Measurements from ENCODE around the gene TMEM242. TPM values are rescaled to one million over a fixed set of nuclear protein-coding genes. Genes with fewer than 3 reads are reported as not detected.

TMEM242 gene
- total and polyA plus RNA-seq, 10 of the 15 experiments (the other 5 are each of a cell fraction or from before 2014, with no cell fraction given): 2.8 to 9.8 (median 5.5) TPM

DNA sequence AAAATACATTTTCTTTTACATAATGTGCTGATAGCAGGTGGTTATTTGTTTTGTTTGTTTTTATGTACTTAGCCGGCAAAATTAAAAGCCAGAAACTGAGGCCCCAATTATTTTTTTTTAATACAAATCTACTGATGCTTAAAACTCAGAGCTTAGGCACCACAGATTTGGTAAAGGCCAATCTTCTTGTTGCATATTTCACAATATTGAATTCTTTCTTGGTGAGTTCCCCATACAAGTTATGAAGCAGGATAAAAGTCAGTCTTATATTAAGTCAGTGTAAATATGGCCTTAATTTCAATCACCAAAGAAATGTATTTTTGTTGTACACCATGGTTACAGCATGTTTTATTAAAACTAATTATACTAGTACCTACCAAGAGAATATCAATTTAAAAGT is 41.4 kb upstream of the TMEM242 start:
- no peak overlapping the region for H3K4me3 ChIP-seq
- H4K20me1 ChIP-seq (ENCODE audit: control insufficient read depth, insufficient read depth): no peaks in the 10 kb centered on the region
- no peaks in the 10 kb centered on the region for H3K79me2 ChIP-seq (ENCODE audit: control insufficient read depth, insufficient read depth, low read length)
- TF ChIP-seq ZNF217 (IDR thresholded peaks at IDR 0.05) (no peak), NFIC (IDR thresholded peaks at IDR 0.05; ENCODE audit: low read depth, low read length) (no peak), EP300 (IDR thresholded peaks at IDR 0.05; ENCODE audit: borderline replicate concordance in 1 of 2, control insufficient read depth in 1 of 2, low read depth in 2 of 2, low read length in 2 of 2) (no peak)
- DNase-seq (ENCODE audit: low read depth, low spot score): no peak
- ChIA-PET POLR2A (interaction anchor here (0.8 kb wide), 1 partner anchor 204 kb away, joined by 3 read pairs; no protein-coding TSS in a partner anchor), RAD21 (ENCODE audit: unreplicated experiment) (no interaction called here), SMC1A (ENCODE audit: uncharacterized antibody, unreplicated experiment) (interaction anchor here (0.9 to 1.6 kb wide), 4 partner anchors 8 to 509 kb away, joined by 3 to 6 read pairs (median 3); no protein-coding TSS in a partner anchor), CTCF (interaction anchor here (1.4 kb wide), 2 partner anchors 9 to 29 kb away, joined by 5 read pairs; no protein-coding TSS in a partner anchor)
- BruUV-seq (replicated peaks): no TSS peak
- H3K9ac ChIP-seq (ENCODE audit: control insufficient read depth, insufficient read depth, low read length): no peak overlapping the region
- no peaks in the 10 kb centered on the region for H3K36me3 ChIP-seq (ENCODE audit: control insufficient read depth in 2 of 2, insufficient read depth in 2 of 2, low read length in 1 of 2)
- H3K27ac ChIP-seq (ENCODE audit: control insufficient read depth, insufficient read depth): no peak overlapping the region
- H3K9me3 ChIP-seq (replicated peaks; ENCODE audit: control insufficient read depth, insufficient read depth, low read length): no peaks in the 10 kb centered on the region
- H3K4me2 ChIP-seq (ENCODE audit: control insufficient read depth, insufficient read depth): no peak overlapping the region
- intact Hi-C loops (cut with micrococcal nuclease; ENCODE audit: unreplicated experiment) (loop anchor here (5.0 kb wide), 1 partner anchor 98 kb away; no protein-coding TSS in a partner anchor), in situ Hi-C loops (cut with MboI) (no loop called here)
- H3K27me3 ChIP-seq (replicated peaks in 1 of 2; ENCODE audit: control insufficient read depth in 2 of 2, insufficient read depth in 2 of 2, low read length in 1 of 2): peaks cover 0 to 6% of the 10 kb centered on the region in 2 experiments; a peak in 3 of 4 replicates
- FAIRE-seq: no peak
- H3K4me1 ChIP-seq (ENCODE audit: control insufficient read depth, insufficient read depth, low read length): peaks cover 9% of the 10 kb centered on the region
- 100% methylated on average over 1 of the region's 1 CpG for WGBS (ENCODE audit: insufficient coverage, insufficient replicate concordance, low lambda C conversion rate, missing lambda C conversion rate)
- H2AFZ ChIP-seq (ENCODE audit: control insufficient read depth, low read depth, low read length): no peak overlapping the region
- ATAC-seq: no peak

DNA sequence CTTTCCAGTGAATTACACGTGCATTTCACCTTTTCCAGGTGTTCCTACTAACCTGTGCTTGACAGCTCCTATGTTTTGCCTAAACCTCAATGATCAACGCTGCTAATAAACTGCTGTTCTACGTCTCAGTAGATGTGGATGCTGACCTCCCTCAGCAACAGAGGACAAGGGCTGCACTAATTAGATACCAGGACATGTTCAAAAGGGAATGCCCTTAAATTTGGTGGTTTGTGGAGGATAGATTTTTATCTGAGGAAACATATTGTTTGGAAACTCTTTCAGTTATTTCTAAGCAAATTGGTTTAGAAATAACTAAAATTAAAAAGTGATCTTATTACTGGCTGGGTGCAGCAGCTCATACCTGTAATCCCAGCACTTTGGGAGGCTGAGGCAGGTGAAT is 38.6 kb upstream of the TMEM242 start:
- RAD21 ChIA-PET (ENCODE audit: unreplicated experiment): no interaction called here
- no peak overlapping the region for H3K4me2 ChIP-seq (ENCODE audit: control insufficient read depth, insufficient read depth)
- CTCF ChIA-PET: interaction anchor here (0.9 to 1.4 kb wide), 4 partner anchors 22 to 39 kb away, joined by 3 to 4 read pairs (median 4); partner anchors contain the start of gene TMEM242
- H3K79me2 ChIP-seq (ENCODE audit: control insufficient read depth, insufficient read depth, low read length): no peaks in the 10 kb centered on the region
- no peak overlapping the region for H2AFZ ChIP-seq (ENCODE audit: control insufficient read depth, low read depth, low read length)
- no peak overlapping the region for H3K27ac ChIP-seq (ENCODE audit: control insufficient read depth, insufficient read depth)
- no peaks in the 10 kb centered on the region for H3K4me1 ChIP-seq (ENCODE audit: control insufficient read depth, insufficient read depth, low read length)
- no peak overlapping the region for H3K9ac ChIP-seq (ENCODE audit: control insufficient read depth, insufficient read depth, low read length)
- H4K20me1 ChIP-seq (ENCODE audit: control insufficient read depth, insufficient read depth): no peaks in the 10 kb centered on the region
- intact Hi-C loops (cut with micrococcal nuclease; ENCODE audit: unreplicated experiment) (no loop called here), in situ Hi-C loops (cut with MboI) (no loop called here)
- H3K36me3 ChIP-seq (ENCODE audit: control insufficient read depth in 2 of 2, insufficient read depth in 2 of 2, low read length in 1 of 2): no peaks in the 10 kb centered on the region
- SMC1A ChIA-PET (ENCODE audit: uncharacterized antibody, unreplicated experiment): interaction anchor here (0.8 to 1.1 kb wide), 2 partner anchors 47 to 305 kb away, joined by 3 read pairs; no protein-coding TSS in a partner anchor
- DNase-seq (ENCODE audit: low read depth, low spot score) (no peak), ATAC-seq (no peak), FAIRE-seq (no peak)
- no TSS peak for BruUV-seq (replicated peaks)
- WGBS (ENCODE audit: insufficient coverage, insufficient replicate concordance, low lambda C conversion rate, missing lambda C conversion rate): 20% methylated on average over 3 of the region's 3 CpGs
- POLR2A ChIA-PET: no interaction called here
- H3K9me3 ChIP-seq (replicated peaks; ENCODE audit: control insufficient read depth, insufficient read depth, low read length): no peaks in the 10 kb centered on the region
- no peak overlapping the region for H3K4me3 ChIP-seq
- H3K27me3 ChIP-seq (replicated peaks in 1 of 2; ENCODE audit: control insufficient read depth in 2 of 2, insufficient read depth in 2 of 2, low read length in 1 of 2): peaks cover 0 to 10% of the 10 kb centered on the region in 2 experiments; a peak in 3 of 4 replicates
- TF ChIP-seq CHD4 (IDR thresholded peaks at IDR 0.05) (no peak), RB1 (IDR thresholded peaks at IDR 0.05; ENCODE audit: borderline replicate concordance) (no peak), NR2C1 (IDR thresholded peaks at IDR 0.05) (no peak), MEF2A (IDR thresholded peaks at IDR 0.05; ENCODE audit: insufficient read depth, low read depth, low read length) (no peak), ZNF622 (IDR thresholded peaks at IDR 0.05) (no peak), ZBTB11 (CRISPR knock-in tag; IDR thresholded peaks at IDR 0.05) (no peak)
